Mesodermal cell (in vitro differentiated cells): Measurements from ENCODE around the gene GAA.

Experiments
- H3K27ac ChIP-seq: 2 replicates; pipeline ENCODE4 v1.7.0; 2013; ENCODE audit warnings: mild to moderate bottlenecking, low read depth, low read length, moderate library complexity; ENCODE audit not compliant: severe bottlenecking
- H3K36me3 ChIP-seq: 2 replicates; pipeline ENCODE4 v1.7.1; 2013; ENCODE audit warnings: mild to moderate bottlenecking, low read length, moderate library complexity; ENCODE audit not compliant: control insufficient read depth, insufficient read depth
- H3K4me1 ChIP-seq: one replicate; pipeline ENCODE4 v1.7.1; 2013; ENCODE audit warnings: mild to moderate bottlenecking, low read length; ENCODE audit not compliant: insufficient read depth, control insufficient read depth, poor library complexity, severe bottlenecking
- H3K4me3 ChIP-seq: 2 replicates; pipeline ENCODE4 v1.7.0; 2013; ENCODE audit warnings: low read length, control low read depth, mild to moderate bottlenecking; ENCODE audit not compliant: insufficient read depth, poor library complexity, severe bottlenecking; ENCODE audit errors: extremely low read depth
- H3K9me3 ChIP-seq: 2 replicates; pipeline ENCODE4 v1.7.1; 2013; ENCODE audit warnings: mild to moderate bottlenecking, low read length, moderate library complexity; ENCODE audit not compliant: control insufficient read depth
- WGBS, 2 experiments: methylation state at CpG; one replicate each; pipeline ENCODE4 v1.1.5; 2013; ENCODE audit warnings: missing lambda C conversion rate in 2 of 2; ENCODE audit not compliant: insufficient coverage in 2 of 2; 5-methylcytosine and 5-hydroxymethylcytosine counted together

The GAA gene

DNA sequence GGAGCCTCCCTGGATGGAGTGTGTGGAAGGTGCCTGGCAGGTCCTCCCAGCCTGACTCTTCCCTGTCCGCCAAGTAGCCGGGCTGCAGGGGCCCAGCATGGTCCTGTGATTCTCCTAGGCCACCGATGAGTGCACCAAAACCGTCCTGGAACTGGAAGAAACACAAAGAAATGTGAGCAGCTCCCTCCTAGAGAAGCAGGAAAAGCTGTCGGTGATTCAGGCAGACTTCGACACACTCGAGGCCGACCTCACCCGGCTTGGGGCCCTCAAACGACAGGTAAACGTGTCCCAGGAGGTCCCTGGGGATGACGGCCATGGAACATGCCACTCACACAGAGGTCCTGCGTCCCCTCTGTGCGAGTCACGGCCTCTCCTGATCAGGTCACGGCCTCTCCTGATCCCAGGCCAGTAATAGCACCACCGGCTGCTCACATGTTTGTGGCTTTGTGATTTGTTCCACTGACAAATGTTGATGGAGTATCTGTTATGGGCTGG is 4.2 kb upstream of the GAA start:
- WGBS, 2 experiments = 90 to 95% methylated on average over 16 to 17 of the region's 17 CpGs
- Histone ChIP-seq H3K4me3 (no peak overlapping the region), H3K27ac (no peak overlapping the region)

DNA sequence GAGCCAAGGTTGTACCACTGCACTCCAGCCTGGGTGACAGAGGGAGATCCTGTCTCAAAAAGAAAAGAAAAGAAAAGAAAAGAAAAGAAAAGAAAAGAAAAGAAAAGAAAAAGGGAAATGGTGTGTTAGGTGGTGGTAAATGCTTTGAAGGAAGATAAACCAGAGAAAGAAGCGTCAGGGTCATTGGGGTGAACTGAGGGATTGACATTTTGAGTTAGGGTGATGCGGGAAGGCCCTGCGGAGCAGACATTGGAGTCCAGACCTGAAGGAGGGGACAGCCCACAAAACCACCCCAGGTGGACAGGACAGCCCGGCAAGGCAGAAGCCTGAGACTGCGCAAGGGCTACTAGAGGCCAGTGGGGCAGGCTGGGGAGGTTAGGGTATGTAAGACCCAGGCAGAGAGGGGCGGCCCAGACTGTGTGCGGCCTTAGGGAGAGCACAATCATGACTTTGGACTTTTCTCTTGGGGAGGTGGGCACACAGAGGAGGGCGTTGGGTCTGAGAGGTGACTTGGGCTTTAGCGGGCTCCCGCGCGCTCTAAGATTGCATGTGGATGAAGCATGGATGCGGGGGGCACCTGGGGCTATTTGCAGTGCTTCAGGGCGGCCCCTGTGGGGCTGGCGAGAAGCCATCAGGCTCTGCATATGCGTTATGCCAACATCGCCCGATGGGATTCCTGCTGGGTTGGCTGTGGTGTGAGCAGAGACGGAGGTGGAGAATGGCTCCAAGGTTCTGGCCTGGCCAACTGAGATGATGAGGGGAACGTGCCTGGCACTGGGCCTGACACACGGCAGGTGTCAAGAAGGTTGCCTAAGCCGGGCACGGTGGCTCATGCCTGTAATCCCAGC is 3.3 kb upstream of the GAA start:
- H3K27ac ChIP-seq = no peak overlapping the region

More for the DNA sequence above, 4.2 kb upstream of the GAA start:
- Histone ChIP-seq H3K36me3 (no peaks in the 10 kb centered on the region), H3K4me1 (peaks cover 2% of the 10 kb centered on the region), H3K9me3 (no peaks in the 10 kb centered on the region)

DNA sequence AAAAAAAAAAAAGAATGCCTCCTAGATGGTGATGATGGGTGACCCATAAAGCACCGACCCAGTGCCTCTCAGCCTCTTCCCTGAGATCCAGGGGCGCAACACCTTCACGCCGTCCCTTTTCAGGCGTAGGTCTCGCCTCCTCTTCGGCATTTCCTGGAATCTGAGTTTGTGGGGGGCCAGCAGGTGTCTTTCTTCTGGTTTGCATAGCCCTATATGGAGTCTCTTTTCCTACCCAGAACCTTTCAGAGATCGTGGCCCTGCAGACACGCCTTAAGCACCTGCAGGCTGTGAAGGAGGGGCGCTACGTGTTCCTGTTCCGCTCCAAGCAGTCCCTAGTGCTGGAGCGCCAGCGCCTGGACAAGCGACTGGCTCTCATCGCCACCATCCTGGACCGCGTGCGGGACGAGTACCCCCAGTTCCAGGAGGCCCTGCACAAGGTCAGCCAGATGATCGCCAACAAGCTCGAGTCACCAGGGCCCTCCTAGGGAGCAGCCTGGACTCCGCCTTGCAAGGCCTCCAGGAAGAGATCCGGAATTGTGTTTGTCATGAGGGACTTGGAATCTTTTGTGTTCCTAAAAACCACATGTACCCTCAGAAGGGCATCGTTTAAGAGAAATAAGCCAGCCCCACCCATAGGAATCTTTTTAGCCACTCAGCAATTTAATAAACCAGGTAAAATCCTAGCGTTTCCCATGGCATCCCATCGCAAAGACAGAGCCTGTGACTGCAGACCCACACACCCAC is 1.9 kb upstream of the GAA start:
- H3K36me3 ChIP-seq = no peaks in the 10 kb centered on the region
- H3K4me1 ChIP-seq = peaks cover 13% of the 10 kb centered on the region
- 91% methylated on average over 21 to 23 of the region's 27 CpGs for WGBS, 2 experiments
- H3K4me3 ChIP-seq = no peak overlapping the region
- no peaks in the 10 kb centered on the region for H3K9me3 ChIP-seq
- H3K27ac ChIP-seq = no peak overlapping the region

More for the DNA sequence above, 3.3 kb upstream of the GAA start:
- Histone ChIP-seq H3K4me3 (no peak overlapping the region), H3K36me3 (no peaks in the 10 kb centered on the region), H3K4me1 (peaks cover 5% of the 10 kb centered on the region), H3K9me3 (no peaks in the 10 kb centered on the region)
- WGBS, 2 experiments = 90 to 91% methylated on average over 23 of the region's 23 CpGs

DNA sequence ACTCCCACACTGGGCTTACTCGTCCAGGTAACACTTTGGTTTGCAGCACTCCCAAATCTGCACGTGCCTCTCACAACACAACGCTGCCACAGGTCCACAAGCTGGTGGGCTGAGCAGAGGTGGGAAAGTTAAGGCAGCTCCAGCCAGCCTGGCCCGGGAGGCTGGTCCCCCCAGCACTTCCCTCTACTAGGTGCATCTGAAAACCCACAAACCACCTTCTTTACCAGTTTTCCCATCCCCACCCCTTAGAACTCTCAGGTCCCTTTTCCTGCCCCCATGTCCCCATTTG is 1.4 kb upstream of the GAA start:
- Histone ChIP-seq H3K9me3 (no peaks in the 10 kb centered on the region), H3K36me3 (no peaks in the 10 kb centered on the region), H3K4me3 (no peak overlapping the region), H3K27ac (no peak overlapping the region), H3K4me1 (peaks cover 14% of the 10 kb centered on the region)
- WGBS, 2 experiments = 78 to 82% methylated on average over 1 to 4 of the region's 4 CpGs

DNA sequence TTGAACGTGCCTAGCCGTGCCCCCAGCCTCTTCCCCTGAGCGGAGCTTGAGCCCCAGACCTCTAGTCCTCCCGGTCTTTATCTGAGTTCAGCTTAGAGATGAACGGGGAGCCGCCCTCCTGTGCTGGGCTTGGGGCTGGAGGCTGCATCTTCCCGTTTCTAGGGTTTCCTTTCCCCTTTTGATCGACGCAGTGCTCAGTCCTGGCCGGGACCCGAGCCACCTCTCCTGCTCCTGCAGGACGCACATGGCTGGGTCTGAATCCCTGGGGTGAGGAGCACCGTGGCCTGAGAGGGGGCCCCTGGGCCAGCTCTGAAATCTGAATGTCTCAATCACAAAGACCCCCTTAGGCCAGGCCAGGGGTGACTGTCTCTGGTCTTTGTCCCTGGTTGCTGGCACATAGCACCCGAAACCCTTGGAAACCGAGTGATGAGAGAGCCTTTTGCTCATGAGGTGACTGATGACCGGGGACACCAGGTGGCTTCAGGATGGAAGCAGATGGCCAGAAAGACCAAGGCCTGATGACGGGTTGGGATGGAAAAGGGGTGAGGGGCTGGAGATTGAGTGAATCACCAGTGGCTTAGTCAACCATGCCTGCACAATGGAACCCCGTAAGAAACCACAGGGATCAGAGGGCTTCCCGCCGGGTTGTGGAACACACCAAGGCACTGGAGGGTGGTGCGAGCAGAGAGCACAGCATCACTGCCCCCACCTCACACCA is 724 bp downstream of the GAA start:
- 38 to 39% methylated on average over 19 of the region's 21 CpGs for WGBS, 2 experiments
- no peaks in the 10 kb centered on the region for H3K9me3 ChIP-seq
- H3K4me1 ChIP-seq = peaks cover 14% of the 10 kb centered on the region
- peak overlapping the region; percentile 59 for H3K4me3 ChIP-seq
- no peaks in the 10 kb centered on the region for H3K36me3 ChIP-seq
- H3K27ac ChIP-seq = peak overlapping the region; percentile 16

DNA sequence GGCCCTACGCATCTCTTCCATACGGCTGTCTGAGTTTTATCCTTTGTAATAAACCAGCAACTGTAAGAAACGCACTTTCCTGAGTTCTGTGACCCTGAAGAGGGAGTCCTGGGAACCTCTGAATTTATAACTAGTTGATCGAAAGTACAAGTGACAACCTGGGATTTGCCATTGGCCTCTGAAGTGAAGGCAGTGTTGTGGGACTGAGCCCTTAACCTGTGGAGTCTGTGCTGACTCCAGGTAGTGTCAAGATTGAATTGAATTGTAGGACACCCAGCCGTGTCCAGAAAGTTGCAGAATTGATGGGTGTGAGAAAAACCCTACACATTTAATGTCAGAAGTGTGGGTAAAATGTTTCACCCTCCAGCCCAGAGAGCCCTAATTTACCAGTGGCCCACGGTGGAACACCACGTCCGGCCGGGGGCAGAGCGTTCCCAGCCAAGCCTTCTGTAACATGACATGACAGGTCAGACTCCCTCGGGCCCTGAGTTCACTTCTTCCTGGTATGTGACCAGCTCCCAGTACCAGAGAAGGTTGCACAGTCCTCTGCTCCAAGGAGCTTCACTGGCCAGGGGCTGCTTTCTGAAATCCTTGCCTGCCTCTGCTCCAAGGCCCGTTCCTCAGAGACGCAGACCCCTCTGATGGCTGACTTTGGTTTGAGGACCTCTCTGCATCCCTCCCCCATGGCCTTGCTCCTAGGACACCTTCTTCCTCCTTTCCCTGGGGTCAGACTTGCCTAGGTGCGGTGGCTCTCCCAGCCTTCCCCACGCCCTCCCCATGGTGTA is 1.5 kb downstream of the GAA start:
- Histone ChIP-seq H3K4me3 (no peak overlapping the region), H3K27ac (no peak overlapping the region), H3K9me3 (no peaks in the 10 kb centered on the region), H3K36me3 (no peaks in the 10 kb centered on the region), H3K4me1 (peaks cover 14% of the 10 kb centered on the region)
- 88 to 92% methylated on average over 13 to 15 of the region's 15 CpGs for WGBS, 2 experiments

DNA sequence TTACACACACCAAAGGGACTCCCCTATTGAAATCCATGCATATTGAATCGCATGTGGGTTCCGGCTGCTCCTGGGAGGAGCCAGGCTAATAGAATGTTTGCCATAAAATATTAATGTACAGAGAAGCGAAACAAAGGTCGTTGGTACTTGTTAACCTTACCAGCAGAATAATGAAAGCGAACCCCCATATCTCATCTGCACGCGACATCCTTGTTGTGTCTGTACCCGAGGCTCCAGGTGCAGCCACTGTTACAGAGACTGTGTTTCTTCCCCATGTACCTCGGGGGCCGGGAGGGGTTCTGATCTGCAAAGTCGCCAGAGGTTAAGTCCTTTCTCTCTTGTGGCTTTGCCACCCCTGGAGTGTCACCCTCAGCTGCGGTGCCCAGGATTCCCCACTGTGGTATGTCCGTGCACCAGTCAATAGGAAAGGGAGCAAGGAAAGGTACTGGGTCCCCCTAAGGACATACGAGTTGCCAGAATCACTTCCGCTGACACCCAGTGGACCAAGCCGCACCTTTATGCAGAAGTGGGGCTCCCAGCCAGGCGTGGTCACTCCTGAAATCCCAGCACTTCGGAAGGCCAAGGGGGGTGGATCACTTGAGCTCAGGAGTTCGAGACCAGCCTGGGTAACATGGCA is 2.2 kb downstream of the GAA start:
- Histone ChIP-seq H3K4me1 (peaks cover 14% of the 10 kb centered on the region), H3K4me3 (no peak overlapping the region), H3K36me3 (no peaks in the 10 kb centered on the region), H3K9me3 (no peaks in the 10 kb centered on the region), H3K27ac (no peak overlapping the region)
- 88% methylated on average over 14 to 17 of the region's 19 CpGs for WGBS, 2 experiments

DNA sequence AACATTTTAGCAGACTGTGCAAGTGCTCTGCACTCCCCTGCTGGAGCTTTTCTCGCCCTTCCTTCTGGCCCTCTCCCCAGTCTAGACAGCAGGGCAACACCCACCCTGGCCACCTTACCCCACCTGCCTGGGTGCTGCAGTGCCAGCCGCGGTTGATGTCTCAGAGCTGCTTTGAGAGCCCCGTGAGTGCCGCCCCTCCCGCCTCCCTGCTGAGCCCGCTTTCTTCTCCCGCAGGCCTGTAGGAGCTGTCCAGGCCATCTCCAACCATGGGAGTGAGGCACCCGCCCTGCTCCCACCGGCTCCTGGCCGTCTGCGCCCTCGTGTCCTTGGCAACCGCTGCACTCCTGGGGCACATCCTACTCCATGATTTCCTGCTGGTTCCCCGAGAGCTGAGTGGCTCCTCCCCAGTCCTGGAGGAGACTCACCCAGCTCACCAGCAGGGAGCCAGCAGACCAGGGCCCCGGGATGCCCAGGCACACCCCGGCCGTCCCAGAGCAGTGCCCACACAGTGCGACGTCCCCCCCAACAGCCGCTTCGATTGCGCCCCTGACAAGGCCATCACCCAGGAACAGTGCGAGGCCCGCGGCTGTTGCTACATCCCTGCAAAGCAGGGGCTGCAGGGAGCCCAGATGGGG is 3.1 kb downstream of the GAA start:
- no peak overlapping the region for H3K27ac ChIP-seq
- H3K36me3 ChIP-seq = no peaks in the 10 kb centered on the region
- H3K4me3 ChIP-seq = no peak overlapping the region
- no peaks in the 10 kb centered on the region for H3K9me3 ChIP-seq
- peaks cover 14% of the 10 kb centered on the region for H3K4me1 ChIP-seq
- WGBS, 2 experiments = 75 to 88% methylated on average over 16 to 26 of the region's 26 CpGs

DNA sequence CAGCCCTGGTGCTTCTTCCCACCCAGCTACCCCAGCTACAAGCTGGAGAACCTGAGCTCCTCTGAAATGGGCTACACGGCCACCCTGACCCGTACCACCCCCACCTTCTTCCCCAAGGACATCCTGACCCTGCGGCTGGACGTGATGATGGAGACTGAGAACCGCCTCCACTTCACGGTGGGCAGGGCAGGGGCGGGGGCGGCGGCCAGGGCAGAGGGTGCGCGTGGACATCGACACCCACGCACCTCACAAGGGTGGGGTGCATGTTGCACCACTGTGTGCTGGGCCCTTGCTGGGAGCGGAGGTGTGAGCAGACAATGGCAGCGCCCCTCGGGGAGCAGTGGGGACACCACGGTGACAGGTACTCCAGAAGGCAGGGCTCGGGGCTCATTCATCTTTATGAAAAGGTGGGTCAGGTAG is 3.6 kb downstream of the GAA start:
- no peak overlapping the region for H3K4me3 ChIP-seq
- H3K36me3 ChIP-seq = no peaks in the 10 kb centered on the region
- WGBS, 2 experiments = 91 to 97% methylated on average over 18 of the region's 18 CpGs
- no peak overlapping the region for H3K27ac ChIP-seq
- H3K4me1 ChIP-seq = peaks cover 14% of the 10 kb centered on the region
- H3K9me3 ChIP-seq = no peaks in the 10 kb centered on the region
